Activated CD8-positive, alpha-beta memory T cell treated with anti-CD3 and anti-CD28 coated beads, Interleukin-2, amount 50 U/mL, for 48 hours (primary cell): ENCODE measurements around the gene MVB12B.

Source experiments
- DNase-seq: peaks from one replicate; pipeline ENCODE4 v3.0.0-alpha.2; 2020

MVB12B gene

GRCh38 chr9:126334721-126335621 is 8.3 kb downstream of the MVB12B start:
- no peak for DNase-seq

- no peak for DNase-seq
These were observed 9.5 kb downstream of the MVB12B start for GRCh38 chr9:126335837-126336735.

GRCh38 chr9:126336736-126337325 is 10.2 kb downstream of the MVB12B start:
- DNase-seq, result no peak

GRCh38 chr9:126337729-126338372 is 11.2 kb downstream of the MVB12B start:
- no peak for DNase-seq

GRCh38 chr9:126338945-126339344 is 12.3 kb downstream of the MVB12B start:
- DNase-seq, result no peak

- no peak for DNase-seq
These were observed 14.8 kb downstream of the MVB12B start for GRCh38 chr9:126341426-126341825.

GRCh38 chr9:126341902-126342301 is 15.3 kb downstream of the MVB12B start:
- DNase-seq, result no peak

- no peak for DNase-seq
These were observed 16.0 kb downstream of the MVB12B start for GRCh38 chr9:126342621-126343031.

GRCh38 chr9:126343271-126343700 is 16.7 kb downstream of the MVB12B start:
- no peak for DNase-seq

- DNase-seq, result no peak
These were observed 19.4 kb downstream of the MVB12B start for GRCh38 chr9:126346031-126346430.

- no peak for DNase-seq
These were observed 20.5 kb downstream of the MVB12B start for GRCh38 chr9:126347093-126347492.

GRCh38 chr9:126347911-126348760 is 21.5 kb downstream of the MVB12B start:
- no peak for DNase-seq

GRCh38 chr9:126348911-126349550 is 22.4 kb downstream of the MVB12B start:
- DNase-seq, result no peak

GRCh38 chr9:126354887-126355770 is 28.5 kb downstream of the MVB12B start:
- no peak for DNase-seq

- DNase-seq, result no peak
These were observed 30.4 kb downstream of the MVB12B start for GRCh38 chr9:126357074-126357473.

- no peak for DNase-seq
These were observed 33.4 kb downstream of the MVB12B start for GRCh38 chr9:126360073-126360472.

GRCh38 chr9:126361810-126362238 is 35.2 kb downstream of the MVB12B start:
- DNase-seq, result no peak

GRCh38 chr9:126363250-126363649 is 36.6 kb downstream of the MVB12B start:
- DNase-seq, result no peak

- DNase-seq, result no peak
These were observed 37.4 kb downstream of the MVB12B start for GRCh38 chr9:126363847-126364671.
